KMS-11 (cell line): ENCODE data around the gene CRTC1.

Source experiments
- H2AFZ ChIP-seq: fragments of 200-600 bp; sonication (generic); 2 replicates; pipeline ENCODE4 v1.6.1; 2016; ENCODE audit warnings: antibody characterized with exemption, mixed run types, low read depth
- H3K27ac ChIP-seq: fragments of 200-600 bp; sonication (generic); 2 replicates; pipeline ENCODE4 v1.6.1; 2016; ENCODE audit warnings: mild to moderate bottlenecking, mixed run types
- H3K27me3 ChIP-seq: fragments of 200-600 bp; sonication (generic); 2 replicates; pipeline ENCODE4 v1.6.1; 2017; ENCODE audit warnings: mild to moderate bottlenecking, low read depth, mixed run types, moderate library complexity; ENCODE audit not compliant: insufficient read depth
- H3K36me3 ChIP-seq: fragments of 200-600 bp; sonication (generic); 2 replicates; pipeline ENCODE4 v1.6.1; 2017; ENCODE audit warnings: mild to moderate bottlenecking, mixed run types; ENCODE audit not compliant: insufficient read depth
- H3K4me1 ChIP-seq: fragments of 200-600 bp; sonication (generic); 2 replicates; pipeline ENCODE4 v1.6.1; 2016; ENCODE audit warnings: mild to moderate bottlenecking, low read depth, mixed run types; ENCODE audit not compliant: poor library complexity, severe bottlenecking
- H3K4me2 ChIP-seq: fragments of 200-600 bp; sonication (generic); 2 replicates; pipeline ENCODE4 v1.7.0; 2016; ENCODE audit warnings: mild to moderate bottlenecking, mixed run types
- H3K4me3 ChIP-seq: fragments of 200-600 bp; sonication (generic); IDR thresholded peaks from 2 replicates; pipeline ENCODE4 v1.6.1; 2017; ENCODE audit warnings: low read depth, low read length, mixed read lengths; ENCODE audit not compliant: insufficient read depth
- H3K79me2 ChIP-seq: fragments of 200-600 bp; sonication (generic); 2 replicates; pipeline ENCODE4 v1.6.1; 2016; ENCODE audit warnings: low read depth, mixed run types; ENCODE audit not compliant: insufficient read depth
- H3K9ac ChIP-seq: fragments of 200-600 bp; sonication (generic); 2 replicates; pipeline ENCODE4 v1.6.1; 2016; ENCODE audit warnings: mild to moderate bottlenecking, mixed run types
- H4K20me1 ChIP-seq: fragments of 200-600 bp; sonication (generic); 2 replicates; pipeline ENCODE4 v1.6.1; 2016; ENCODE audit warnings: mild to moderate bottlenecking, mixed run types; ENCODE audit not compliant: insufficient read depth
- CTCF ChIP-seq: fragments of 200-600 bp; sonication (generic); conservative IDR thresholded peaks from 2 replicates; pipeline ENCODE4 v1.6.1; 2017; ENCODE audit warnings: low read depth, mild to moderate bottlenecking, antibody characterized with exemption, low read length, moderate library complexity, mixed read lengths

The CRTC1 gene

GRCh38 chr19:18765224-18765623 lies 81.7 kb downstream of the CRTC1 start:
- Histone ChIP-seq H3K79me2 (no peaks in the 10 kb centered on the region), H3K4me3 (no peak overlapping the region), H3K27me3 (no peaks in the 10 kb centered on the region), H3K4me1 (peaks cover 16% of the 10 kb centered on the region), H3K36me3 (no peaks in the 10 kb centered on the region), H3K4me2 (peak overlapping the region; percentile 30; the same call in 1 of the 2 replicates), H2AFZ (no peak overlapping the region), H3K27ac (no peak overlapping the region), H4K20me1 (no peaks in the 10 kb centered on the region), H3K9ac (no peak overlapping the region)
- no peak for TF ChIP-seq CTCF

- Histone ChIP-seq H3K79me2 (no peaks in the 10 kb centered on the region), H3K4me3 (no peak overlapping the region), H3K4me2 (no peak overlapping the region), H3K4me1 (peaks cover 16% of the 10 kb centered on the region), H3K27ac (no peak overlapping the region), H3K9ac (no peak overlapping the region), H3K27me3 (no peaks in the 10 kb centered on the region), H4K20me1 (no peaks in the 10 kb centered on the region), H3K36me3 (no peaks in the 10 kb centered on the region), H2AFZ (no peak overlapping the region)
- no peak for TF ChIP-seq CTCF
Observed at GRCh38 chr19:18768046-18768771, 84.7 kb downstream of the CRTC1 start.

- Histone ChIP-seq H4K20me1 (no peaks in the 10 kb centered on the region), H3K36me3 (no peaks in the 10 kb centered on the region), H3K4me2 (no peak overlapping the region), H3K9ac (no peak overlapping the region), H3K79me2 (no peaks in the 10 kb centered on the region), H3K27me3 (no peaks in the 10 kb centered on the region), H3K4me1 (peaks cover 14% of the 10 kb centered on the region), H3K4me3 (no peak overlapping the region), H3K27ac (no peak overlapping the region), H2AFZ (no peak overlapping the region)
- no peak for TF ChIP-seq CTCF
Observed at GRCh38 chr19:18768997-18769891, 85.8 kb downstream of the CRTC1 start.

- no peak overlapping the region for H3K27ac ChIP-seq
- H4K20me1 ChIP-seq: no peaks in the 10 kb centered on the region
- H3K4me1 ChIP-seq: peaks cover 6% of the 10 kb centered on the region
- no peaks in the 10 kb centered on the region for H3K27me3 ChIP-seq
- H3K4me2 ChIP-seq: no peak overlapping the region
- no peak overlapping the region for H3K9ac ChIP-seq
- TF ChIP-seq CTCF: no peak
- no peak overlapping the region for H2AFZ ChIP-seq
- no peaks in the 10 kb centered on the region for H3K36me3 ChIP-seq
- H3K4me3 ChIP-seq: no peak overlapping the region
- no peaks in the 10 kb centered on the region for H3K79me2 ChIP-seq
Observed at GRCh38 chr19:18769989-18770528, 86.6 kb downstream of the CRTC1 start.
